Measurements from ENCODE around the gene GPNMB. TPM values are rescaled to one million over a fixed set of nuclear protein-coding genes. Genes with fewer than 3 reads are reported as not detected.

GPNMB gene
- total and polyA plus RNA-seq, 7 experiments from 2014 or later = 0.56 to 30.5 (median 15.4) TPM; not detected in 3

DNA sequence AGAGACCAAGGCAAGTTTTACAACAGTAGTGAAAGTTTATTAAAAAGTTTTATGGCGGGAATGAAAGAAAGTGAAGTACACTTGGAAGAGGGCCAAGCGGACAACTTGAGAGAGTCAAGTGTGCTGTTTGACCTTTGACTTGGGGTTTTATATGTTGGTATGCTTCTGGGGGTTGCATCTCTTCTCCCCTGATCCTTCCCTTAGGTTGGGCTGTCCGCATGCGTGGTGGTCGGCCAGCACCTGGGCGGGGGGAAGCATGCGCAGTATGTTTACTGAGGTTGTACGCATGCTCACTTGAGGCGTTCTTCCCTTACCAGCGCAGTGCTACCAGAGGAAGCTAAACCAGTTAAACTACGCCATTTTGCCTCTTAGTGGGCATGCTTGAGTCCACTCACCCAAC lies 32.8 kb upstream of the GPNMB start:
- Histone ChIP-seq H3K27ac (ENCODE audit: low read depth, low read length) (no peak overlapping the region), H3K36me3 (ENCODE audit: control insufficient read depth in 2 of 3, insufficient read depth in 3 of 3, low read length in 3 of 3) (no peaks in the 10 kb centered on the region), H3K9me3 (ENCODE audit: control insufficient read depth in 2 of 3, low read length in 3 of 3) (no peaks in the 10 kb centered on the region), H3K4me1 (ENCODE audit: control insufficient read depth in 2 of 2, insufficient read depth in 2 of 2, low read length in 2 of 2) (no peaks in the 10 kb centered on the region), H3K27me3 (ENCODE audit: control insufficient read depth in 2 of 2, insufficient read depth in 2 of 2, low read length in 2 of 2) (no peaks in the 10 kb centered on the region), H3K4me3 (ENCODE audit: low read length) (no peak overlapping the region)
- Mint-ChIP-seq H3K36me3 (no peaks in the 10 kb centered on the region), H3K27ac (no peak overlapping the region), H3K9me3 (no peaks in the 10 kb centered on the region), H3K4me3 (no peak overlapping the region), H3K4me1 (peaks cover 0 to 4% (median 0%) of the 10 kb centered on the region in 7 donors), H3K27me3 (peaks cover 4 to 25% (median 13%) of the 10 kb centered on the region in 5 donors)
- DNase-seq (no peak), ATAC-seq (no peak)
- CTCF ChIA-PET = no interaction called here
- POLR2A ChIA-PET = no interaction called here
- intact Hi-C loops (cut with micrococcal nuclease) = no loop called here

- no peaks in the 10 kb centered on the region for H3K9me3 Mint-ChIP-seq
- DNase-seq = no peak
- intact Hi-C loops (cut with micrococcal nuclease) = no loop called here
- Histone ChIP-seq H3K4me1 (ENCODE audit: control insufficient read depth in 2 of 2, insufficient read depth in 2 of 2, low read length in 2 of 2) (no peaks in the 10 kb centered on the region), H3K4me3 (ENCODE audit: low read length) (no peak overlapping the region), H3K27ac (ENCODE audit: low read depth, low read length) (no peak overlapping the region), H3K36me3 (ENCODE audit: control insufficient read depth in 2 of 3, insufficient read depth in 3 of 3, low read length in 3 of 3) (no peaks in the 10 kb centered on the region), H3K9me3 (ENCODE audit: control insufficient read depth in 2 of 3, low read length in 3 of 3) (no peaks in the 10 kb centered on the region), H3K27me3 (ENCODE audit: control insufficient read depth in 2 of 2, insufficient read depth in 2 of 2, low read length in 2 of 2) (no peaks in the 10 kb centered on the region)
- H3K4me3 Mint-ChIP-seq = no peak overlapping the region
- peaks cover 4 to 30% (median 13%) of the 10 kb centered on the region in 5 donors for H3K27me3 Mint-ChIP-seq
- no peak overlapping the region for H3K27ac Mint-ChIP-seq
- no peak for ATAC-seq
- ChIA-PET CTCF (no interaction called here), POLR2A (no interaction called here)
- H3K36me3 Mint-ChIP-seq = no peaks in the 10 kb centered on the region
- H3K4me1 Mint-ChIP-seq = peaks cover 0 to 4% (median 0%) of the 10 kb centered on the region in 7 donors
These were observed 32.2 kb upstream of the GPNMB start for GRCh38 chr7:23214423-23214822.

DNA sequence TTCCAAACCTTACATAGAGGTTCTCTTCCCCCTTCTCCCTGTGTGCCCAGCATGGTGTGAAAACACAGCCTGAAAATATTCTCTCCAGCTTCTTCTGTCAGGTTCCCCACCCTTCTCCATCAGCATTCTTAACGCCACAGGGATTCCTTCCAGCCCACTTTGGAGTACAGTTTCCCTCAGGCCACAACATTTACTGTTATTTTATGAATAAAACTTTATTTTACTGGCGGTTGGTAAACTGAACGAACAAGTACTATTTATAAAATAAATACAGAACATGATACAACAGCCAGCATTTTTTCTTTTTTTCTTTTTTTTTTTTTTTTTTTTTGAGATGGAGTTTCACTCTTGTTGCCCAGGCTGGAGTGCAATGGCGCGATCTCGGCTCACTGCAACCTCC lies 31.6 kb upstream of the GPNMB start:
- no peaks in the 10 kb centered on the region for H3K36me3 ChIP-seq (ENCODE audit: control insufficient read depth in 2 of 3, insufficient read depth in 3 of 3, low read length in 3 of 3)
- Mint-ChIP-seq H3K9me3 (no peaks in the 10 kb centered on the region), H3K4me3 (no peak overlapping the region), H3K36me3 (no peaks in the 10 kb centered on the region), H3K27ac (peak overlapping the region in 1 of 9 donors; percentile 58), H3K4me1 (peaks cover 0 to 4% (median 0%) of the 10 kb centered on the region in 7 donors), H3K27me3 (peaks cover 4 to 30% (median 13%) of the 10 kb centered on the region in 5 donors)
- CTCF ChIA-PET = no interaction called here
- H3K4me3 ChIP-seq (ENCODE audit: low read length) = no peak overlapping the region
- POLR2A ChIA-PET = no interaction called here
- no peaks in the 10 kb centered on the region for H3K27me3 ChIP-seq (ENCODE audit: control insufficient read depth in 2 of 2, insufficient read depth in 2 of 2, low read length in 2 of 2)
- H3K4me1 ChIP-seq (ENCODE audit: control insufficient read depth in 2 of 2, insufficient read depth in 2 of 2, low read length in 2 of 2) = no peaks in the 10 kb centered on the region
- no peaks in the 10 kb centered on the region for H3K9me3 ChIP-seq (ENCODE audit: control insufficient read depth in 2 of 3, low read length in 3 of 3)
- no peak overlapping the region for H3K27ac ChIP-seq (ENCODE audit: low read depth, low read length)
- no peak for ATAC-seq
- DNase-seq = no peak
- intact Hi-C loops (cut with micrococcal nuclease) = no loop called here

GRCh38 chr7:23216021-23216420 lies 30.6 kb upstream of the GPNMB start:
- ATAC-seq (peak; percentile 64), DNase-seq (no peak)
- ChIA-PET POLR2A (no interaction called here), CTCF (no interaction called here)
- peaks cover 4 to 30% (median 9%) of the 10 kb centered on the region in 5 donors for H3K27me3 Mint-ChIP-seq
- H3K9me3 Mint-ChIP-seq = peaks cover 0 to 1% (median 0%) of the 10 kb centered on the region in 11 donors
- H3K4me3 Mint-ChIP-seq = no peak overlapping the region
- peaks cover 0 to under 1% (median 0%) of the 10 kb centered on the region in 7 donors for H3K4me1 Mint-ChIP-seq
- intact Hi-C loops (cut with micrococcal nuclease) = no loop called here
- H3K27ac Mint-ChIP-seq = no peak overlapping the region
- H3K27me3 ChIP-seq (ENCODE audit: control insufficient read depth in 2 of 2, insufficient read depth in 2 of 2, low read length in 2 of 2) = no peaks in the 10 kb centered on the region
- no peaks in the 10 kb centered on the region for H3K36me3 ChIP-seq (ENCODE audit: control insufficient read depth in 2 of 3, insufficient read depth in 3 of 3, low read length in 3 of 3)
- no peaks in the 10 kb centered on the region for H3K9me3 ChIP-seq (ENCODE audit: control insufficient read depth in 2 of 3, low read length in 3 of 3)
- H3K4me3 ChIP-seq (ENCODE audit: low read length) = no peak overlapping the region
- no peak overlapping the region for H3K27ac ChIP-seq (ENCODE audit: low read depth, low read length)
- no peaks in the 10 kb centered on the region for H3K36me3 Mint-ChIP-seq
- no peaks in the 10 kb centered on the region for H3K4me1 ChIP-seq (ENCODE audit: control insufficient read depth in 2 of 2, insufficient read depth in 2 of 2, low read length in 2 of 2)

DNA sequence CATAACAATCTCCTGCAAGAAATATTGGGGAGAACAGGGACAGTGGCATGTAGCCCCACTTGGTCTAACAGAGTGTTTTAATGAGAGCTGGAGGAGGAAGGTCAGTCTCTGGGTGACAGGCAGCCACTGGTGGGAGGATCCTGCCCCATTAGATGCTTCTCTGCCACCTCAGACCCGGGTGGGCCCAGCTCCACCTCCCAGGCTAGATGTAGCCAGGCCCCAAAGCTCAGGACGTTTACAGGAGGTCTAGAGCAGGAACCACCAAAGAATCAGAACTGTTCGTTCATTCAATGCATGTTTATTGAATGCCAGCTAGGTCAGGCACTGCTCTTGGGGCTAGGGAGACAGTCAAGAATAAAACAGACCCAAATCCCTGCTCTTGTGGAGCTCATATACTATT lies 28.4 kb upstream of the GPNMB start:
- DNase-seq (no peak), ATAC-seq (no peak)
- no peak overlapping the region for H3K4me3 Mint-ChIP-seq
- no peak overlapping the region for H3K4me3 ChIP-seq (ENCODE audit: low read length)
- H3K9me3 Mint-ChIP-seq = peaks cover 0 to 1% (median 0%) of the 10 kb centered on the region in 11 donors
- H3K27me3 Mint-ChIP-seq = peaks cover 4 to 28% (median 9%) of the 10 kb centered on the region in 5 donors
- intact Hi-C loops (cut with micrococcal nuclease) = no loop called here
- H3K9me3 ChIP-seq (ENCODE audit: control insufficient read depth in 2 of 3, low read length in 3 of 3) = no peaks in the 10 kb centered on the region
- H3K4me1 ChIP-seq (ENCODE audit: control insufficient read depth in 2 of 2, insufficient read depth in 2 of 2, low read length in 2 of 2) = no peaks in the 10 kb centered on the region
- CTCF ChIA-PET = no interaction called here
- no peak overlapping the region for H3K27ac Mint-ChIP-seq
- POLR2A ChIA-PET = no interaction called here
- no peaks in the 10 kb centered on the region for H3K27me3 ChIP-seq (ENCODE audit: control insufficient read depth in 2 of 2, insufficient read depth in 2 of 2, low read length in 2 of 2)
- no peaks in the 10 kb centered on the region for H3K4me1 Mint-ChIP-seq
- no peaks in the 10 kb centered on the region for H3K36me3 ChIP-seq (ENCODE audit: control insufficient read depth in 2 of 3, insufficient read depth in 3 of 3, low read length in 3 of 3)
- H3K27ac ChIP-seq (ENCODE audit: low read depth, low read length) = no peak overlapping the region
- H3K36me3 Mint-ChIP-seq = no peaks in the 10 kb centered on the region

DNA sequence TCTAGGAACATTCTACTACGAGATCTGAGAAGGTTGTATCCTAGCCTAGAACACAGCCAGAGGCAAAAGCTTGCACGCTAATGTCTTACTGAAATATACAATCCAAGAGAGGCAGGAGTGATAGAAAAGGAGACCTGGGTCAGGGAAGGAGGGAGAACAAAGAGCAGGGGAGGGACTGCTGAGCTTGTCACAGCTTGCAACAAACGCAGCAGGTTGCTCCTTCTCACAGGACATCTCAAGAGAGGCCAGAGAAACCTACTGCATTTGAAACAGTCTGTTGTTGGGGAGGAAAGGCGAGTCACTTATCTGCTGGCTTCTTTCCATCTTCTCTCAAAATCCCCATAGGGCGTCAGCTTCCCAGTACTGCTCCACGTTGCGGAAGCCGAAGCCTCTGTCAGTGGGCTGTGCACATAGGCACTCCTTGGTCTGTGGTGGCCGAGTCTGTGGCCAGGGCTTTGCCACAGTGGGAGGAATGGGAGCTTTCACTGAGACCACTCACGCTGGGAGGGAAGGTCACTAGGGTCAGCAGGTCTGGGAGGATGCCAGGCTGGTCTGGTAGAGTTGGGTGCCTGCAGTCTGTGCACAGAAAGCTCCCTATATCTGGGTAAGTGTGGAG lies 25.8 kb upstream of the GPNMB start:
- DNase-seq (no peak), ATAC-seq (no peak)
- peaks cover 0 to 1% (median 0%) of the 10 kb centered on the region in 11 donors for H3K9me3 Mint-ChIP-seq
- ChIA-PET POLR2A (no interaction called here), CTCF (no interaction called here)
- intact Hi-C loops (cut with micrococcal nuclease) = no loop called here
- H3K4me1 Mint-ChIP-seq = no peaks in the 10 kb centered on the region
- Histone ChIP-seq H3K9me3 (ENCODE audit: control insufficient read depth in 2 of 3, low read length in 3 of 3) (no peaks in the 10 kb centered on the region), H3K27me3 (ENCODE audit: control insufficient read depth in 2 of 2, insufficient read depth in 2 of 2, low read length in 2 of 2) (no peaks in the 10 kb centered on the region), H3K36me3 (ENCODE audit: control insufficient read depth in 2 of 3, insufficient read depth in 3 of 3, low read length in 3 of 3) (no peaks in the 10 kb centered on the region), H3K4me1 (ENCODE audit: control insufficient read depth in 2 of 2, insufficient read depth in 2 of 2, low read length in 2 of 2) (no peaks in the 10 kb centered on the region), H3K4me3 (ENCODE audit: low read length) (no peak overlapping the region), H3K27ac (ENCODE audit: low read depth, low read length) (no peak overlapping the region)
- H3K36me3 Mint-ChIP-seq = no peaks in the 10 kb centered on the region
- H3K27ac Mint-ChIP-seq = no peak overlapping the region
- no peak overlapping the region for H3K4me3 Mint-ChIP-seq
- H3K27me3 Mint-ChIP-seq = peaks cover 6 to 32% (median 10%) of the 10 kb centered on the region in 5 donors

DNA sequence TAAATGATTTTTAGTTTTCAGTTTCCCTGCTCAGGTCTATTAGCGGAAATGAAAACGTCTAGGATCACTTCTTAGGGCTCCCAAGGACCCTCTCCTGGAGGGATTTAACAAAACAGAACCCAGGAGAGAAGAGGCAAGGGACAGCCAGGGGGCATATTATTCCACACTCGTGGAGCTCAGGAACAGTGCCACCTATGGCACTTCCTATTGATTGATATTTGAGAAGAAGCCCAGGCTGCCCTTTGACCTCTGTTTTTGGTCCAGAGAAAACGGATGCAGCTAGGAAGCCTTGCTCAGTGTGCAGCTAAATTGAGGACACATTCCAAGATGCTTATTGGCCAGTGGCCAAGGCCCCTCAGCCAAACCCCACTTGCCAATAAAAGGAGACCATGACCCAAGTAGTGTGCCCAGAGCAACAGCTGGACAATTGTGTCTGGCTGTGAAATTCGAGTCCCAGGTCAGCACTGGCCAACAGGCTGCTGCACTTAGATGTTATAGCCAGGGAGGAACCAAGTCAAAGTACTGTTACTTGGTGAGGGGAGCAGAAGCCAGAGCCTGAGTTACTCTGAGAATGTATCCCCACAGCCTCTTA lies 24.0 kb upstream of the GPNMB start:
- H3K4me3 Mint-ChIP-seq = no peak overlapping the region
- H3K36me3 ChIP-seq (ENCODE audit: control insufficient read depth in 2 of 3, insufficient read depth in 3 of 3, low read length in 3 of 3) = no peaks in the 10 kb centered on the region
- H3K4me1 ChIP-seq (ENCODE audit: control insufficient read depth in 2 of 2, insufficient read depth in 2 of 2, low read length in 2 of 2) = no peaks in the 10 kb centered on the region
- DNase-seq (no peak), ATAC-seq (no peak)
- CTCF ChIA-PET = interaction anchor here (0.7 kb wide), 1 partner anchor 47 kb away, joined by 3 read pairs; no protein-coding TSS in a partner anchor
- H3K27ac Mint-ChIP-seq = no peak overlapping the region
- H3K9me3 Mint-ChIP-seq = peaks cover 0 to 1% (median 0%) of the 10 kb centered on the region in 11 donors
- H3K4me3 ChIP-seq (ENCODE audit: low read length) = no peak overlapping the region
- no peaks in the 10 kb centered on the region for H3K36me3 Mint-ChIP-seq
- H3K27ac ChIP-seq (ENCODE audit: low read depth, low read length) = no peak overlapping the region
- no peaks in the 10 kb centered on the region for H3K27me3 ChIP-seq (ENCODE audit: control insufficient read depth in 2 of 2, insufficient read depth in 2 of 2, low read length in 2 of 2)
- intact Hi-C loops (cut with micrococcal nuclease) = no loop called here
- POLR2A ChIA-PET = no interaction called here
- H3K9me3 ChIP-seq (ENCODE audit: control insufficient read depth in 2 of 3, low read length in 3 of 3) = no peaks in the 10 kb centered on the region
- peaks cover 6 to 24% (median 10%) of the 10 kb centered on the region in 5 donors for H3K27me3 Mint-ChIP-seq
- no peaks in the 10 kb centered on the region for H3K4me1 Mint-ChIP-seq

All from naive thymus-derived CD4-positive, alpha-beta T cell (primary cell).